AG09309 (cell line): ENCODE measurements around the gene TRPV2.

Experiments used
- DNase-seq: peaks from one replicate; pipeline ENCODE4 v3.0.0-alpha.2; 2010; ENCODE audit warnings: low read depth
- H3K4me3 ChIP-seq: 2 replicates; pipeline ENCODE4 v1.5.1; 2011; ENCODE audit warnings: mild to moderate bottlenecking, low read depth, low read length, moderate library complexity; ENCODE audit not compliant: control insufficient read depth
- TF ChIP-seq, protein P1 (sequence below): IDR thresholded peaks from 2 replicates; pipeline ENCODE4 v1.5.1; 2011; ENCODE audit warnings: mild to moderate bottlenecking, low read depth, low read length, inconsistent platforms; ENCODE audit not compliant: insufficient read depth, control insufficient read depth; ENCODE audit errors: missing control alignments

Gene TRPV2

DNA sequence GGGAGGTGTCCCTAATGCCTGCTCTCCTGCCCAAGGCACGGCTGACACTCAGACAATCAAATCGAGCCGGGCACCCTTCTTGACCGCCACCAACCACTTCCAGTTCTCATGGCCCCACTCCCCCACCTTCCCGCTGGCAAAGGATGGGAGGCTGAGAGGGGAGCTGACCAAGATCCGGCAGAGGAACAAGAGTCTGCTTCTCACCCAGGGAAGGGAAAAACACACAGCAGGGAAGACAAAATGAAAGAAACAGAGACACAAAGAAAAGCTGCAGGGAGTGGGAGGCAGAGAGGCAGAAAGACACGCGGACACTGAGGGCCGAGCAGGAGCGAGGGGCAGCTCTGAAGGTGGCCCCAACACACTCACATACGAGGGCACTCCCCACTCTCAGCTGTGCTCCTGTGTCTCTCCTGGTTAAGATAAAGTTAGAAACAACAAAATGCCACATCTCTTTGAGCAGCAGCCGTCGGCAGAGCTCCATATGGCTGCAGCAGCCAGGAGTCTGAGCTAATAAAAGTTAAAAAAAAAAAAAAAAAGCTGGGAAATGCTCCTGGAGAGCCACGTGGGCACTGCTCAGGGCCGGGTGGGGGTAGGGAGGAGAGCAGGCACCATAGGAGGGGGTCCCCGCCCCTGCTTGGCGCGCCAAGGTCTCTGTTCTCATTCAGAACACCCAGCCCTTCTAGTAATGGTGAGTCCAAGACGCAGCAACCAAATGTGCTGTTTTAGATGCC is 69.2 kb downstream of the TRPV2 start:
- H3K4me3 ChIP-seq: no peak overlapping the region

More for the DNA sequence above, 69.2 kb downstream of the TRPV2 start:
- DNase-seq: no peak
- TF ChIP-seq, protein P1, sequence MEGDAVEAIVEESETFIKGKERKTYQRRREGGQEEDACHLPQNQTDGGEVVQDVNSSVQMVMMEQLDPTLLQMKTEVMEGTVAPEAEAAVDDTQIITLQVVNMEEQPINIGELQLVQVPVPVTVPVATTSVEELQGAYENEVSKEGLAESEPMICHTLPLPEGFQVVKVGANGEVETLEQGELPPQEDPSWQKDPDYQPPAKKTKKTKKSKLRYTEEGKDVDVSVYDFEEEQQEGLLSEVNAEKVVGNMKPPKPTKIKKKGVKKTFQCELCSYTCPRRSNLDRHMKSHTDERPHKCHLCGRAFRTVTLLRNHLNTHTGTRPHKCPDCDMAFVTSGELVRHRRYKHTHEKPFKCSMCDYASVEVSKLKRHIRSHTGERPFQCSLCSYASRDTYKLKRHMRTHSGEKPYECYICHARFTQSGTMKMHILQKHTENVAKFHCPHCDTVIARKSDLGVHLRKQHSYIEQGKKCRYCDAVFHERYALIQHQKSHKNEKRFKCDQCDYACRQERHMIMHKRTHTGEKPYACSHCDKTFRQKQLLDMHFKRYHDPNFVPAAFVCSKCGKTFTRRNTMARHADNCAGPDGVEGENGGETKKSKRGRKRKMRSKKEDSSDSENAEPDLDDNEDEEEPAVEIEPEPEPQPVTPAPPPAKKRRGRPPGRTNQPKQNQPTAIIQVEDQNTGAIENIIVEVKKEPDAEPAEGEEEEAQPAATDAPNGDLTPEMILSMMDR: no peak
